Measurements from ENCODE around the gene TTC17. TPM values are rescaled to one million over a fixed set of nuclear protein-coding genes. Genes with fewer than 3 reads are reported as not detected.

TTC17 gene
- total and polyA plus RNA-seq, 2 of the 8 experiments (the other 6 are each of a cell fraction or from before 2014, with no cell fraction given), result 65.1 to 80.1 TPM

GRCh38 chr11:43359422-43359818, 700 bp downstream of the TTC17 start:
- Histone ChIP-seq H2BK5ac (ENCODE audit: low read depth, low read length) (peak overlapping the region; percentile 99; the same call in 1 of the 2 replicates), H3K4me2 (ENCODE audit: insufficient read depth in 1 of 2, low read depth in 2 of 2, low read length in 2 of 2) (peak overlapping the region; percentile 89 to 92), H3K27me3 (replicated peaks in 1 of 4; ENCODE audit: control insufficient read depth in 3 of 4, extremely low read depth in 1 of 4, insufficient read depth in 3 of 4, low read length in 3 of 4) (no peaks in the 10 kb centered on the region), H3K4me3 (ENCODE audit: extremely low read depth in 1 of 4, insufficient read depth in 2 of 4, low read depth in 3 of 4, low read length in 4 of 4) (peak overlapping the region; percentile 71 to 97 (median 88)), H3K79me2 (ENCODE audit: control insufficient read depth in 1 of 2, insufficient read depth in 2 of 2, low read length in 2 of 2) (peaks cover 29 to 54% of the 10 kb centered on the region in 2 experiments), H3K4me1 (replicated peaks in 1 of 4; ENCODE audit: control insufficient read depth in 3 of 4, insufficient read depth in 4 of 4, low read length in 3 of 4) (peaks cover 0 to 6% (median 4%) of the 10 kb centered on the region in 4 experiments; a peak in 3 of 7 replicates), H3K9ac (replicated peaks in 1 of 4; ENCODE audit: extremely low read depth in 1 of 4, low read depth in 3 of 4, low read length in 3 of 4) (peak overlapping the region; percentile 84 to 99 (median 98)), H2BK12ac (ENCODE audit: low read depth, low read length) (no peak overlapping the region), H2BK15ac (ENCODE audit: low read length) (no peak overlapping the region), H2AFZ (ENCODE audit: low read length) (0 out of 2 replicates have a peak overlapping the region, but pooled peaks have one; percentile 0), H2BK20ac (ENCODE audit: low read length) (no peak overlapping the region), H4K91ac (replicated peaks; ENCODE audit: insufficient read length, low read length) (no peak overlapping the region), H2BK120ac (replicated peaks; ENCODE audit: low read depth, low read length) (no peak overlapping the region), H4K8ac (ENCODE audit: extremely low read depth, insufficient read depth, low read length) (peak overlapping the region; percentile 100), H4K5ac (ENCODE audit: insufficient read length, low read depth, low read length) (peak overlapping the region; percentile 1), H4K20me1 (replicated peaks in 1 of 2; ENCODE audit: control insufficient read depth in 1 of 2, insufficient read depth in 2 of 2, low read length in 2 of 2) (peaks cover 0 to 5% of the 10 kb centered on the region in 2 experiments), H3K4ac (replicated peaks; ENCODE audit: insufficient read length, low read depth, low read length) (no peak overlapping the region), H3K14ac (ENCODE audit: insufficient read length) (no peak overlapping the region), H3K56ac (replicated peaks; ENCODE audit: insufficient read length, low read depth, low read length) (no peak overlapping the region), H3K27ac (ENCODE audit: low read depth, low read length) (peak overlapping the region; percentile 98), H3K9me3 (ENCODE audit: insufficient read depth in 2 of 2, low read depth in 1 of 2, low read length in 1 of 2) (no peaks in the 10 kb centered on the region), H3K79me1 (ENCODE audit: low read depth, low read length) (peaks cover 2% of the 10 kb centered on the region; the same call in 1 of the 2 replicates), H2AK5ac (ENCODE audit: low read depth, low read length) (peak overlapping the region; percentile 1; the same call in 1 of the 2 replicates), H3K36me3 (ENCODE audit: control insufficient read depth in 2 of 4, insufficient read depth in 4 of 4, low read length in 3 of 4) (no peaks in the 10 kb centered on the region), H3K23me2 (ENCODE audit: low read depth, low read length) (peaks cover 4% of the 10 kb centered on the region; the same call in 1 of the 2 replicates), H3K23ac (ENCODE audit: insufficient read length) (no peak overlapping the region), H3K18ac (ENCODE audit: extremely low read depth, low read length) (no peak overlapping the region; the same call in 1 of the 2 replicates)
- no peak for FAIRE-seq
- CTCF ChIA-PET (ENCODE audit: partially characterized antibody), result interaction anchor here (1.6 kb wide), 1 partner anchor 76 kb away, joined by 3 read pairs; no protein-coding TSS in a partner anchor
- 1% methylated on average over 14 of the region's 14 CpGs; no CpG with 5 or more reads in 1 of the 2 experiments for WGBS, 2 experiments (ENCODE audit: extremely low coverage in 1 of 2, insufficient coverage in 1 of 2, insufficient read length in 1 of 2, insufficient replicate concordance in 2 of 2, low coverage in 1 of 2, low lambda C conversion rate in 2 of 2, missing lambda C conversion rate in 1 of 2)
- no peak for DNase-seq (ENCODE audit: low read depth in 1 of 2, low spot score in 2 of 2)
- POLR2A ChIA-PET (ENCODE audit: partially characterized antibody), result interaction anchor here (1.5 to 4.8 kb wide), 4 partner anchors 8 to 38 kb away, joined by 4 to 38 read pairs (median 8); no protein-coding TSS in a partner anchor
- TF ChIP-seq NANOG (IDR thresholded peaks at IDR 0.05; ENCODE audit: insufficient read depth, low read depth, low read length, poor library complexity, severe bottlenecking), result no peak
- no peak for TF ChIP-seq KDM5A (IDR thresholded peaks at IDR 0.05; ENCODE audit: low read length)
- no peak for TF ChIP-seq SIX5 (IDR thresholded peaks at IDR 0.05; ENCODE audit: low read depth, low read length)
- TF ChIP-seq EZH2 (IDR thresholded peaks at IDR 0.05; ENCODE audit: low read depth, low read length, severe bottlenecking), result no peak
- no peak for TF ChIP-seq USF2 (IDR thresholded peaks at IDR 0.05; ENCODE audit: low read length)
- TF ChIP-seq RAD21 (IDR thresholded peaks at IDR 0.05 in 1 of 2, conservative IDR thresholded peaks at IDR 0.05 in 1 of 2; ENCODE audit: low read depth in 2 of 2, low read length in 2 of 2), result no peak
- TF ChIP-seq NRF1 (IDR thresholded peaks at IDR 0.05; ENCODE audit: low read depth, low read length), result no peak
- no peak for TF ChIP-seq HDAC2 (IDR thresholded peaks at IDR 0.05; ENCODE audit: borderline replicate concordance in 1 of 2, low read depth in 2 of 2, low read length in 2 of 2)
- TF ChIP-seq HDAC6 (IDR thresholded peaks at IDR 0.05; ENCODE audit: low read depth, low read length), result no peak
- TF ChIP-seq CBX5 (IDR thresholded peaks at IDR 0.05; ENCODE audit: low read depth, low read length), result no peak
- peak; percentile 60 for TF ChIP-seq SAP30 (IDR thresholded peaks at IDR 0.05; ENCODE audit: insufficient read depth, insufficient replicate concordance, low read length)

Measured in H1 (cell line).